ENCODE measurements around the gene ATP11A.

Gene ATP11A

DNA sequence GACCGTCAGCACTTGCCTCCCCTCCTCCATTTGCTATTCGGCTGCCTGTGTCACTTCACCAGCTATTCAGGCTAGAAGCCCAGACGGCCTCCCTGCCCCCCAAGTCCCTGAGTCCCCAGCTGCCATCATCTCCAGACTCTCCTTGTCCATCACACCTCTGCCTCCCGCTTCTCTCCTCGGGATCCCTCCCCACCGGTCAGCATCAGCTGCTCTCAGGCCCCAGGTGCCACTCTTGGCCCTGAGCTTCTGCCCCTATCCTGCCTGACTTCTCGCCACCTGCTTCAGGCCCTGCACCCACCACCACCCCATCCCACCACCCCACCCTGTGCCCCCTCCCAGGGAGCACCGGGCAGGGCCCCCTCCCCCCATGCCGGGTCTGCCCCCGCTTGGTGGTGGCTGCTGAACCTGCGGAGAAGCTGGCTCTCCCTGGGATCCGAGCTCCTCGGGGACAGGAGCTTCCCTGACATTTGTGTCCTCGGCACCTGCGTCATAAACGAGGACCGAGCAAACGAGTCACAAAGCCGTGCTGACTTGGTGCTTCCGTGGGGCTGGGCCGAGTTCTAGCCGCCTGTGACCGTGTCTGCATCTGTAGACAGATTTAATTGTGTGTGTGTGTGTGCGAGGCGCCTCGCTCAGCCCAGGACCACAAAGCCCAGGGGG lies 208.9 kb downstream of the ATP11A start:
- no peak for DNase-seq

DNA sequence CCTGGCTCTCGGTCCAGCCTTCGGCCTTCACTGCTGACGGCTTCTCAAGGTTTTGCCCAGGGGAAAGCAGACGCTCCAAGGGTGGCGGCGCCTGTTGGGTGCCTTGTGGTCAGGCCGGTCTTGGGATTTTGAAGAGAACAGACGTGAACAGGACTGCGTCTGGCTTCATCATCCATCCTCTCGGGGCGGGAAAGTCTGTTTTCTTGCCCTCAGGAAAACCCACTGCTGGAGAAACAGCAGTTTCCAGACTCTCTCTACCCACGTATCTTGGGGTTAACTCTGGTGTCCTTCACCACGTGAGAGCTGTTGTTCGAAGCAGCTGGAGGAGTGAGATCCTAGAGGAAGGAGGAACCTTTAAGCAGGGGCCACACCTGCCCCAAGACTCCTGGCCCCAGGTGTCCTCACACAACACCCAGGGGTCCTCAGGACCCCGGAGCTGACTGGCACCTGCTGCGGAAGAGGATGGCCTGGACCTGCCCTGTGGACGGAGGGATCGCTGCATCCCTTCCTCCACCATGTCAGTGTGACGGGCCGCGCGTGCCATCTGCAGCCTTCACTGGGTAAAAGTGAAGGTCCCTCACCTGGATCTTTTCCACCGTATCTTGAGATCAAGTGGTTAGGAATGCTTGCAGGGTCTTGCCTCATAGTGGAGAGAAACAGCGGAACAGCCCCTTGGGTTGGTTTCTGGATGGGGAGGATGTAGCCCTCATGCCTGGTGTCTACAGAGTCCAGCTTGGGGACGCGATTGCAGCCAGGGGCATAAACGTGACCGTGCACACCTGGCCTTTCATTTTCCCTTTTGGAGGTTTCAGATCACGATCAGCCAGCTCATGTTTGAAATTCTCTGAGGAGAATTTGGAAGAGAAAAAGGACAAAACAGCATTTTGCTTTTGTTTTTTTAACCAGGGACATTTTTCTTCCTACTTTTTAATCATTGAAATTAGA lies 209.7 kb downstream of the ATP11A start:
- DNase-seq: no peak

DNA sequence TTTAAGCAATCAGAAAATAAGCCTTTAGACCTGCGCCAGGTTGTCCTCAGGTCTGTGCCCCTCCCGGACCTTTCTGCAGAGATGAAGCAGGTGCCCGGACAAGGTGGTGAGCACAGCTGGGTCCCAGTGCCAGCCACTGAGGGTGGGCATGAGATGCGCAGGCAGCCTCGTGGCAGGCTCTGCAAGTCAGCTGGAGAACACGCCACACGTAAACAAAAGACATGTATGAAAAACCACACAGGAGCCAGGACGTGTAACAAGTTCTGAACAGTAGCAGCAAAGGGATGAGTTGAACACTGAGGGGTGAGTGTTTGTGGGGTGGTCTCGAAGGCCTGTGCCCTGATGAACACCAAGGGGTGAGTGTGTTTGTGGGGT lies 210.4 kb downstream of the ATP11A start:
- DNase-seq: no peak

DNA sequence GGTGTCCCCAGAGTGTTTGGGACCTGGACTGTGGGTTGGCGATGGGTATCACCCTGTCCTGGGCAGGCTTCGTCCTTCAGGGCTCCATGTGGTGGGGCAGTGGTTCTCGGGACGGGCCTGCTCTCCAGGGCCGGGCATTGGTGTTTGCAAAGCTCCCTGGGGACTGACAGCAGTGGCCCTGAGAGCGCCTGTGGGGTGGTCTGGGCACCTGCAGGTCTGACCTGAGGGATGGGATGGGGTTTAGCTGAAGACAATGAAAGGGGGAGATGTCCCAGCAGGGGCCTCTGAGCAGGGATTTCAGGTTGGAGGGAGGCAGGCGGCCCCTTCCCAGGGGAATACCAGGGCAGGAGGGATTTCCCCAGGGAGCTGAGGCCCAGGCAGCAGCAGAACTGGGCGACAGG lies 210.9 kb downstream of the ATP11A start:
- no peak for DNase-seq

DNA sequence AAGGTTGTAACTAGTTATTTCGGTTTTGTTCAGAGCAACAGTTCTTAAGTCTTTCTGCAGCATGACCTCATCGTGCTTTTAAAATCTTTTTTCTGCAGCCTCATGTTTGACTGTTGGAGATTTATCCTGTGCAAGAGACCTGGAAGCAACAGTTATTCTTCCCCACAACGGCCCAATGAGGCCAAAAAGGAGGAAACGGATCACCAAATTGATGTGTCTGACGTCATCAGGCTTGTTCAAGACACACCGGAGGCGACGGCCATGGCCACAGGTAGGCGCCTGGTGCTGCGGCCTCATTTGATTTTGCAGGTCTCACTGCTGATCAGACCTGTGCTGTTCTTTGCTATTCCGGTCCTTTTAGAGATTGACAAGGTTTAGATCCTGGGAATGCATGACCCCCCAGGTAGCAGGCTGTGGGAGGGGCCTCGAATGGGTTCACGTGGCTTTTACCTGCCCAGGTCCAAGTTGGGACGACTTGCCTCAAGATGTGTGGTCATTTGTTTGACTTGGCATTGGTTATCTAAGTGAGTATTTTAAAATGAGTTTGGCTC lies 212.3 kb downstream of the ATP11A start:
- no peak for DNase-seq

DNA sequence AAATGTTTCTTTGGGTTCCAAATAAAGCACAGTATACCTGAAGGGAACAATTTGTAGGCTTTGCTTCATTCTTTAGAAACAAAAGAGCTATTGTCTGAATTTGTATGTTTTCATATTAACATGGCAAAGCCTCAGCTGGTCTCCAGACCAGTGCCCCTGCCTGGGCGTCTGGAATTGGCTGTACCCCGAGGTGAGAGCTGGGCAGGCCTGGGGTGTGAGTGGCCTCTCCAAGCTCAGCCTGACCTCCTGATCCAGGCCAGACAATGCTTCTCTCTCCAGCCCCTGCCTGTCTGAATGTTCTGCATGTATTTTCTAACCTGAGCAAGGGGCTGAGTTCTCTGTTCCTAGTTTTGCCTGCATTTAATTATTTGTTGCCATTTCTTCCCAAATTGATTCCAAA lies 212.8 kb downstream of the ATP11A start:
- DNase-seq: no peak

DNA sequence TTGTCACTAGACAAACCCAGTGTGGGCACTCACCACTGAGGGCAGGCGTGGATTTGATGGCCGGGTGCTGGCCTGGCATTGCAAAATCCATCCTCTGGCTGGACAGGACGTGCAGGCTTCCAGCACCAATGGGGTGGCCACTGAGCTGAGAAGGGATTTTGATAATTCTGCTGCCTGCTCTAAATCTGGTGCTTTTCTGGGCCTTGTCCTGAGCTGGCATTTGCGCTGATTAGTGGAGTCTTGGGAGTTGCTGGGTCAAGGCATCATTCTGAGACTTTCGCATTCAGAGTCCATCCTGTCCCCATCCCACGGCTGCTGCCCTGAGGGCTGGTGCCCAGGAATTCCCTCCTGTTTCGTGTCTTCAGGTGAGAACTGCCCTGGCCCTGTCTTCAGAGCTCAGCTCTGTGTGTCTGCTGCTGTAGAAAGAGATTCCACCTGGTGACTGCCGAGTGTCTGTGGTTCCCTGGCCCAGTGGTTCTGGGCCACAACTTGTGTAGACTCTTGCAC lies 213.3 kb downstream of the ATP11A start:
- no peak for DNase-seq

DNA sequence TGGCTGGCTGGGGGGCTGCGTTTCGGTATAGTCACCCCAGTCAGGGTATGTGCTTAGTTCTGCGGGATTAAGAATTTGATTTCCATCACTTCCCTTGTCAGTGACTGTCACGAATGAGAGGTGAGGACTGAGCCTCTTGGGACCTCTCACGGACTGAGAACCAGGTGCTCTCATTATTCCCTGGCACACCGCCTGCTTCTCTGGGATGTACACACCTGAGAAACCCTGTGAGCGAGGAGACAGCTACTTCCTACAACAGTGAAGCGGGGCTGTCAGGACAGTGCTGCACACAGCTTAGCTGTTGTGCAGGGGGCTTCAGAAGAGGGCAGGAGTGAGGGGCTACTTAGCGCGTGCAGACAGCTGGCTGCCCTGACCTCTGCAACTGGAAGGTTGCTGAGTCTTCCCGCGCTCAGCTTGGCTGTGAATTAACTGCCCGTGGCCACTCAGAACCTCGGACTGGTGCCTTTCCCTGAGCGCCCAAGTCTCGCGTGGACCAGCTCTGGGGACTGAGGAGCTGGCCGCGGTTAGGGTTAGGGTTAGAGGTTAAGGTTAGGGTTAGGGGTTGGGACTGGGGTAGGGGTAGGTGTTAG lies 213.9 kb downstream of the ATP11A start:
- DNase-seq: no peak

DNA sequence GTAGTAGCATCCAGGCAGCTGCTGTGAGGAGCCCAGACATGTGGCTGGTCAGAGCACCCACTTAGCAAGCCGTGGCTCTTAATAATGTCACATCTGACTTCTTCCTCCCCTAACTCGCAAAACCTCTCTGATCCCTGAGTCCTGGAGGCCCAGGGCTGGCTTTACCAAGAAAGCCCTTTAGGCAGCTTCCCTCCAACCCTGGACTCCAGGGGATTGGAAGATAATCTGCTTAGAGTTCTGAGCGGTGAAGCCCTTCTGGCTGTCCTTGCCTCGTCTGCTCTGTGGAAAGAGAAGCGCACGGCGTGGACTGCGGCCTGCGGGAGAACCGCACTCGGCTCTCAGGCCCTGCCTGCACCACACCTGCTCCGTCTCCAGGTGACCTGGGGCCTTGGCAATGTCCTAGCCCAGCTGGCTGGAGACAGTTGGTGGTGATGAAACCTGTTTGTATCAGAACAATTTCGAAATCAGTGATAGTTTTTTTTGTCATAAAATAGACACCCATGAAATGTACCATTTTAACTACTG lies 214.7 kb downstream of the ATP11A start:
- DNase-seq: no peak

GRCh38 chr13:112905086-112905485 lies 215.2 kb downstream of the ATP11A start:
- DNase-seq: no peak

- no peak for DNase-seq
Observed at GRCh38 chr13:112905619-112905989, 215.8 kb downstream of the ATP11A start.

GRCh38 chr13:112905990-112906641 lies 216.3 kb downstream of the ATP11A start:
- DNase-seq: no peak

- no peak for DNase-seq
Observed at GRCh38 chr13:112907286-112907685, 217.4 kb downstream of the ATP11A start.

DNA sequence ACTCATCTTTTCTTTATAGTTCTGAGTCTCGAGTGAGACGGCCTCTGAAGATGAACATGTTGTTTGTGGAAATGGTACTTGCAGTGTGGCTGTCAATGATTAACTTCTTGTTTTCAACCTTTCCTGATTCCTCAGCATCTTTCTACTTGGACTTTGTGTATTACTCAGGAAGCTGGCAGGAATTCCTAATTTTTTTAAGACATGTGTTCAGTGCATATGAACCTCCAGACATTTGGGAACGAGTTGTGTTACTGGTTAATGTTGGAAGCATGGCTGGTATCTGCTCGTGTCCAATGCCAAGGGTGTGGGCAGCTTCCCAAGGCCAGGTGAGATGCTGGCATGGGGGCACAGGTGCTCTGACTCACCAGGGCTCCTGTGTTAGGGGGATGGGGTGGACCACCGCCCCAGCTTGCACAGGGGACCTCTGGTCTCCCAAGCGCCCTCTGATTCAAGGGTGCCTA lies 218.1 kb downstream of the ATP11A start:
- DNase-seq: no peak

DNA sequence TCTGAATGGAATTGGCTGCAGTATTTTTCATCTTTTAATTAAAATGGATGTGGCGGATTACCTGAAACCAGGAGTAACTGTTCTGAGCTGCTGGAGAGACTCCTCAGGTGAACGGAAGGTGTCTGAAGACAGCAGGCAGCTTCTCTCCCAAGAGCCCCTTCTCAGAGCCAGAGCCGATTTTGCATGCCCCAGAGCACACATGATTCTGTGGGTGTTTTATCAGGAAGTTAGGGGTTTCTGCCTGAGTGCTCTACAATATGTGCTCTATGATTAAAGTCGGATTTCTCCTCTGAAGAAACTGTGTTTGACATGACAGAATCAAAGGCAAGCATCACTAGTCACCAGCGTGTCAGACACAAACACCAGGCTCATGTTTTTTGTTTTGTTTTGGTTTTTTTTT lies 218.5 kb downstream of the ATP11A start:
- no peak for DNase-seq

DNA sequence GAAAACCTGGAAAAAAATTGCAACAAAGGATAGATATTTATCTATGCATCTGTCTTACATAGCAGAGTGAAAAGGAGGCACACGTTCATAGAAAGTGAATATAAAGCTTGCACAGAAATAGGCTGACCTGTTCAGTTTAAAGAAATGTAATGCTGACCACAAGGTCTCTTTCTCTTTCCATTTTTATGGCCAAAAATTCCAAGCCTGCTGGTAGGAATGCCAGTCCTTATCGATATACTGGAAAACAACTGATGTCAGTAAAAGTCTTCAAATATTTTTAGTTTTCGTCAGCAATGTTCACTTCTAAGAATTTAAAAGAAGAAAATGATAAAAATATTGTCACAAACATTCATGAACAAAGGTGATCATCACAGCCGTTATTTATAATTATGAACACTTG lies 220.2 kb downstream of the ATP11A start:
- DNase-seq: no peak

DNA sequence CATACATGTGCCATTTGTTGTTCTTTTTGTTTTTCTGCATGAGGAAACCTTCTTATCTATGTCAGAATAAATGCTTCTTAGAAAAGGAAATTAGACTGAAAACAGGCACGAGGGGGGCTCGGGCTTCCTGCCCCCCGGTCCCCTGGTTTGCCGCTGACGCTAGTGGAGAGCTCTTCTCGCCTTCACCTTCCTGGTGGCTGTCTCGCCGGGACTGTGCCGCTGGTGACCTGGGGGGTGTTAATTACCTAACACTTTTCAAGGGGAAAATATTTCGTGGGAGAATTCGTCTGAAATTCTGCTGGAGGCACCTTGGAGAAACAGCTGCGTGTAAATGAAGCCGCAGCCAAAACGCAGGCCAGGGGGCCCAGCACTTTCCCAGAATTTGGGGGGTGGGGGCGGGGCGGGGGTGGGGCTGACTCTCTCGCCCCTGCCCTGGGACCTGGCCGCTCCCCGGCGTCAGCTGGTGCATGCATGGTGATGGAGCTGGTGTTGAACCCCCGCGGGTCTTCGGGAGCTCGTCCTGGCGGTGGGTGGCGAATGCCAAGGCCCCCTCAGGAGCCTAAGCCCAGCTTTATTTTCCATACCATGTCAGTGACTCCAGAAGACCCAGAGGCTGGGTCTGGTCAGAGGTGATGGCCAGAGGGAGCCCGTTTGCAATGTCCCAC lies 220.9 kb downstream of the ATP11A start:
- no peak for DNase-seq

DNA sequence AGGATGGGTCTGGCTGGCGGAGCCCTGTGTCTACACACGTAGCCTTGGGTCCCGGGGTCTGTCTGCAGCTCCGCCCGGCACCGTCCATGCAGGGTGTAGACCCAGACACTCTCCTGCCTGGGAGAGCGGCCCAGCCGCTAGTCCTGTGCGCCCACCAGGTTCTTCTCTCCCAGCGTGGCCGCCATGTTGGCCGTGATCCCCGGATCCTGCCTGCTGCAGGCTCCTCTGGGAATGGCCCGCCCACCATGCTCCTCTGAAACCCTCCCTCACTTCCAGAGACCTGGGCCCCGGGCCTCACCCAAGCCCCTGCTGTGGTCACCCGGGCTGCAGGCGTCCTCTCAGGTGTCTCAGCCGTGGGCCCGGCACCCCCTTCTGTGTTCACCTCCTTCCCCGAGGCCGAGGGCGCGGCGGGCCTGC lies 221.5 kb downstream of the ATP11A start:
- no peak for DNase-seq

DNA sequence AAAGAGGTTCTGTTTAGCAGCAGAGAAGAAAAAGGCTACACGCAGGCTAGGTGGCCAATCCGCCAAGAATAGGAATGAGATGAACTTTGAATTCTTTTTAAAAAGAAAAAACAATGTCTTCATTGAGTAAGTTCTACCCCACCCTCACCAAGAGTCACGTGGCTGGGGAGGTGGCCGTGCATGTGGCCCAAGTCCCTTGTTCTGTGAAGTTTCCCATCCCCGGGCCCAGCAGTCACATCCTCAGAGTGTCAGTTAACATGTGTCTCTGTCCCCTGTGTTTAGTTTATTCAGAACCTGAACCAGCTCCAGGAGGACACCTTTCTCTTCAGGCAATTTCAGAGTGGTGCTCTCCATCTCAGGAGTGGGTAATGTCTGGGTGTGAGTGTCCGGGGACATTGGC lies 222.0 kb downstream of the ATP11A start:
- no peak for DNase-seq

DNA sequence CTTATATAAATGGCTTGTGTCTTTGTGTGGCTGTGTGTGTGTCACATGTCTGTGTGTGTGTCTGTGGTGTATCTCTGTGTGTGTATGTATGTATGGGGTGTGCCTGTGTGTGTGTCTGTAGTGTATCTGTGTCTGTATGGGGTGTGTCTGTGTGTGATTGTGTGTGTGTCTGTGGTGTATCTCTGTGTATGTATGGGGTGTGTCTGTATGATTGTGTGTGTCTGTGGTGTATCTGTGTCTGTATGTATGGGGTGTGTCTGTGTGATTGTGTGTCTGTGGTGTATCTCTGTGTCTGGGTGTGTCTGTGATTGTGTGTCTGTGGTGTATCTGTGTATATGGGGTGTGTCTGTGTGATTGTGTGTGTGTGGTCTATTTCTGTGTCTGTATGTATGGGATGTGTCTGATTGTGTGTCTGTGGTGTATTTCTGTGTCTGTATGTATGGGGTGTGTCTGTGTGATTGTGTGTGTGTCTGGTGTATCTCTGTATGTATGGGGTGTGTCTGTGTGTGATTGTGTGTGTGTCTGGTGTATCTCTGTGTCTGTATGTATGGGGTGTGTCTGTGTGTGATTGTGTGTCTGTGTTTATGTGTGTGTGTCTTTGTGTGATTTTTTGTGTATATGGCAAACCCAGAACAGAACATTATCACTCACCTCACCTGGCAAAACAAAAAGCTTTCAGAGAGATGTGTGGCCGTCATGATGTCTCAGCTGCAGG lies 223.0 kb downstream of the ATP11A start:
- no peak for DNase-seq

DNA sequence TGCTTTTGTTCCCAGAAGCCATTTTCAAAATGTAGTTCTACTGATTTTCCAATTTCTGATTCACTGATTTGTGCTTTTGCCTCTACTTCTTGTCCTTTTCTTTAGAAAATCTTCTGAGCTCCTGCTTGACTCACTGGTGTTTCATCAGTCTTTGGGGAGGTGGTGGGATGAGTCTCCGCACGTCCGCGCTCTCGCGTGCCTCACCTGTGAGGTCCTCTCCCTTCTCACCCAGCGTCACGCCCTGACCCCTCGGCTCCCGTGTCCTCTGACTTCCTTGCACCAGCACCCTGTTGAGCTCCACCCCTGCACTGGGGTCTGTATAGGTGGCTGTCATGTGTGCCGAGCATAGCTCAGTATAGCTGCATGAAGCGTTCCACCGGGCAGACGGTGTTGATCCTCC lies 226.5 kb downstream of the ATP11A start:
- no peak for DNase-seq

Data from CD4-positive, alpha-beta T cell treated with Interleukin-17A for 1 hour (primary cell).